ENCODE results near the gene EPHB4. TPM values are rescaled to one million over a fixed set of nuclear protein-coding genes. Genes with fewer than 3 reads are reported as not detected.

Gene EPHB4
- total and polyA plus RNA-seq, 2 of the 4 experiments (the other 2 are of a cell fraction) = 34.5 to 36.4 TPM

- ATAC-seq (ENCODE audit: low read depth) = peak; percentile 33
- Histone ChIP-seq H4K5ac (ENCODE audit: low read depth, low read length) (peak overlapping the region; percentile 3; the same call in 1 of the 2 replicates), H3K27me3 (ENCODE audit: control insufficient read depth, insufficient read depth, low read length) (no peaks in the 10 kb centered on the region), H3K9me1 (ENCODE audit: insufficient read depth, low read length) (peaks cover 5% of the 10 kb centered on the region; the same call in 1 of the 2 replicates), H3K4me3 (ENCODE audit: insufficient read depth, low read depth, low read length) (peak overlapping the region; percentile 76), H2BK15ac (ENCODE audit: low read depth, low read length) (no peak overlapping the region), H3K9ac (ENCODE audit: low read depth, low read length) (peak overlapping the region; percentile 93), H4K91ac (ENCODE audit: insufficient read depth, low read depth, low read length) (peak overlapping the region; percentile 35; the same call in 1 of the 2 replicates), H2BK120ac (ENCODE audit: low read depth, low read length) (no peak overlapping the region), H3K56ac (ENCODE audit: extremely low read depth, insufficient read depth, low read length) (peak overlapping the region; percentile 62), H3K23ac (ENCODE audit: low read depth, low read length) (peak overlapping the region; percentile 80), H3K36me3 (ENCODE audit: control insufficient read depth, insufficient read depth, low read length) (peaks cover 49% of the 10 kb centered on the region), H2BK5ac (ENCODE audit: low read depth, low read length, poor library complexity, severe bottlenecking) (peak overlapping the region; percentile 87), H2AK5ac (ENCODE audit: low read depth, low read length) (peak overlapping the region; percentile 88), H3K4me2 (ENCODE audit: low read depth, low read length) (peak overlapping the region; percentile 96), H3K14ac (replicated peaks; ENCODE audit: low read depth, low read length) (peak overlapping the region; percentile 94), H3K18ac (ENCODE audit: low read depth, low read length) (no peak overlapping the region; the same call in 1 of the 2 replicates), H2BK20ac (ENCODE audit: low read depth, low read length) (no peak overlapping the region), H3K79me1 (ENCODE audit: low read depth in 1 of 2, low read length in 2 of 2) (peaks cover 14 to 46% of the 10 kb centered on the region in 2 experiments), H3K4ac (ENCODE audit: low read depth, low read length) (peak overlapping the region; percentile 84), H3K9me3 (ENCODE audit: control insufficient read depth, insufficient read depth, low read length) (no peaks in the 10 kb centered on the region), H2AK9ac (replicated peaks; ENCODE audit: low read depth, low read length, poor library complexity) (peak overlapping the region; percentile 95), H4K8ac (ENCODE audit: low read depth in 2 of 2, low read length in 2 of 2) (peak overlapping the region; percentile 38 to 57; a peak in 3 of 4 replicates), H2AFZ (replicated peaks; ENCODE audit: low read length, poor library complexity) (peak overlapping the region; percentile 98), H3K27ac (ENCODE audit: insufficient read depth, low read length) (peak overlapping the region; percentile 92), H4K20me1 (ENCODE audit: insufficient read depth, low read length) (peaks cover 44% of the 10 kb centered on the region), H3K4me1 (ENCODE audit: control insufficient read depth, insufficient read depth, low read length) (peaks cover 11% of the 10 kb centered on the region)
- intact Hi-C loops (cut with micrococcal nuclease) = no loop called here
- TSS peak; percentile 28 for BruUV-seq (replicated peaks)
- dilution Hi-C loops (cut with HindIII; ENCODE audit: low sequenced_read_pairs, unreplicated experiment) = no loop called here
- in situ Hi-C loops (cut with MboI; ENCODE audit: low sequenced_read_pairs) = no loop called here
- DNase-seq = no peak
- POLR2A ChIA-PET (ENCODE audit: unreplicated experiment) = interaction anchor here (0.8 to 1.8 kb wide), 6 partner anchors 12 to 290 kb away, joined by 3 to 15 read pairs (median 4); partner anchors contain the start of genes ACHE, POP7, SLC12A9 and UFSP1
- CTCF ChIA-PET = interaction anchor here (0.8 kb wide), 1 partner anchor 1595 kb away, joined by 3 read pairs; no protein-coding TSS in a partner anchor
- TF ChIP-seq POLR2A (IDR thresholded peaks at IDR 0.05; ENCODE audit: low read depth, low read length) = no peak
- TF ChIP-seq CTCF (conservative IDR thresholded peaks at IDR 0.05; ENCODE audit: low read depth, low read length) = no peak
- 0 out of 2 replicates have a peak, but pooled peaks have one; percentile 5 for TF ChIP-seq MXI1 (IDR thresholded peaks at IDR 0.05; ENCODE audit: borderline replicate concordance, low read depth, low read length)
- TF ChIP-seq SMC3 (IDR thresholded peaks at IDR 0.05; ENCODE audit: low read depth, low read length) = no peak
- TF ChIP-seq MAZ (IDR thresholded peaks at IDR 0.05; ENCODE audit: borderline replicate concordance, low read depth, low read length) = no peak
- 0% methylated on average over 10 of the region's 39 CpGs; no CpG with 5 or more reads in 1 of the 2 experiments for WGBS, 2 experiments (ENCODE audit: extremely low coverage in 2 of 2, insufficient read length in 1 of 2)
These were observed 48.0 kb upstream of the EPHB4 start for GRCh38 chr7:100875356-100875751.

Data from IMR-90 (cell line).